HCT116 (cell line): ENCODE results near the gene THNSL1.

Experiments
- CTCF ChIP-seq, 3 experiments: fragments of 200-600 bp in 1 of 3; sonication (generic) in 1 of 3; IDR thresholded peaks in 2 of 3; conservative IDR thresholded peaks in 1 of 3; 2 replicates each; pipeline ENCODE4 v1.5.1; 2012 to 2017; ENCODE audit warnings: low read depth in 2 of 3, low read length in 2 of 3, antibody characterized with exemption in 1 of 3, borderline replicate concordance in 1 of 3, control low read depth in 1 of 3, mild to moderate bottlenecking in 1 of 3, mixed read lengths in 1 of 3, mixed run types in 1 of 3, moderate library complexity in 1 of 3; ENCODE audit not compliant: insufficient read depth in 1 of 3
- EZH2 ChIP-seq: fragments of 200-600 bp; sonication (generic); IDR thresholded peaks from 2 replicates; pipeline ENCODE4 v1.6.1; 2017; ENCODE audit warnings: antibody characterized with exemption, mixed run types
- JUND ChIP-seq: IDR thresholded peaks from 2 replicates; pipeline ENCODE4 v1.6.1; 2012
- MAX ChIP-seq: IDR thresholded peaks from 2 replicates; pipeline ENCODE4 v1.6.1; 2012
- POLR2A ChIP-seq: IDR thresholded peaks from 2 replicates; pipeline ENCODE4 v1.7.0; 2011; ENCODE audit warnings: borderline replicate concordance; ENCODE audit not compliant: insufficient read depth, insufficient read length; ENCODE audit errors: extremely low read depth
- POLR2AphosphoS5 ChIP-seq: IDR thresholded peaks from 2 replicates; pipeline ENCODE4 v1.6.1; 2011; ENCODE audit warnings: mild to moderate bottlenecking, low read depth, low read length, moderate library complexity
- SIN3A ChIP-seq: IDR thresholded peaks from 2 replicates; pipeline ENCODE4 v1.6.1; 2012; ENCODE audit warnings: low read depth
- SP1 ChIP-seq: IDR thresholded peaks from 2 replicates; pipeline ENCODE4 v1.6.1; 2012; ENCODE audit warnings: low read depth
- YY1 ChIP-seq: IDR thresholded peaks from 2 replicates; pipeline ENCODE4 v1.6.1; 2011; ENCODE audit warnings: low read length, low read depth, moderate library complexity, mild to moderate bottlenecking; ENCODE audit not compliant: insufficient replicate concordance; ENCODE audit errors: extremely low read depth
- ZBTB33 ChIP-seq: IDR thresholded peaks from 2 replicates; pipeline ENCODE4 v1.6.1; 2011; ENCODE audit warnings: mild to moderate bottlenecking, low read length, moderate library complexity; ENCODE audit not compliant: insufficient replicate concordance; ENCODE audit errors: extremely low read depth
- ZFX ChIP-seq: fragments of 450-650 bp; IDR thresholded peaks from 2 replicates; pipeline ENCODE4 v1.6.1; 2017
- ZNF274 ChIP-seq: fragments of 200-500 bp; sonication (Bioruptor generic); IDR thresholded peaks from 2 replicates; pipeline ENCODE4 v1.6.1; 2014; ENCODE audit warnings: mild to moderate bottlenecking, low read depth, low read length, inconsistent platforms

GRCh38 chr10:25061711-25062449 is 45.5 kb downstream of the THNSL1 start:
- no peak for TF ChIP-seq JUND
- TF ChIP-seq EZH2 = no peak
- TF ChIP-seq POLR2AphosphoS5 = no peak
- no peak for TF ChIP-seq CTCF (IDR thresholded peaks at IDR 0.05 in 2 of 3, conservative IDR thresholded peaks at IDR 0.05 in 1 of 3; ENCODE audit: borderline replicate concordance in 1 of 3, insufficient read depth in 1 of 3, low read depth in 2 of 3, low read length in 2 of 3)
- TF ChIP-seq YY1 = no peak
- TF ChIP-seq POLR2A = no peak
- TF ChIP-seq ZBTB33 = no peak
- TF ChIP-seq MAX = no peak
- no peak for TF ChIP-seq ZFX
- no peak for TF ChIP-seq SP1
- no peak for TF ChIP-seq SIN3A
- no peak for TF ChIP-seq ZNF274
